K562 treated with DMSO at 1 percent for 4 hours (cell line): Measurements from ENCODE around the gene IQCF5. TPM values are rescaled to one million over a fixed set of nuclear protein-coding genes. Genes with fewer than 3 reads are reported as not detected.

Source experiments
- total RNA-seq: library from RNA; unstranded; fragments of 300-600 nt; gene quantifications from 2 replicates; pipeline ENCODE4 v1.2.3, GENCODE V29; 2022; ENCODE audit not compliant: insufficient read depth

The IQCF5 gene
- total RNA-seq, result not detected in 2 replicates

DNA sequence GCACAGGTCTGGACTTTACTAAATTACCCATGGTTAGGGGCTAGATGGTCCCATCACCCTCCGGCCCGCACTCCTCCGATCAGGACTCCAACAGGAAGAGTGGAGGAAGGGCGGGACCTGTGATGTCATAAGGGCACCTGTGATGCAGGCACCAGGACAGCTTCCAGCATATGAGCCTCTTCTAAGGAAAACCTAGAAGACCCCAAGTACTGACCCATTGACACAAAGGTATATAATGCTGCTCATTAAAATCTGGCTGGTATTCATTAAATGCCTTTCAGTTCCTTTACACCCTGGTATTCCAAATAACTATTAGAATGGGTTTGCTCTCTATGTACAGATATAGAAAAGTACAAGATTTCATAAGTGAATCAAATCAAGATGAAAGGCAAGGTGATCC, at the start of gene IQCF5:
IQCF5 (minus strand) TSS at position 101 of the 400 bp plus-strand sequence; CDS start at position 31, 70 bp downstream.

DNA sequence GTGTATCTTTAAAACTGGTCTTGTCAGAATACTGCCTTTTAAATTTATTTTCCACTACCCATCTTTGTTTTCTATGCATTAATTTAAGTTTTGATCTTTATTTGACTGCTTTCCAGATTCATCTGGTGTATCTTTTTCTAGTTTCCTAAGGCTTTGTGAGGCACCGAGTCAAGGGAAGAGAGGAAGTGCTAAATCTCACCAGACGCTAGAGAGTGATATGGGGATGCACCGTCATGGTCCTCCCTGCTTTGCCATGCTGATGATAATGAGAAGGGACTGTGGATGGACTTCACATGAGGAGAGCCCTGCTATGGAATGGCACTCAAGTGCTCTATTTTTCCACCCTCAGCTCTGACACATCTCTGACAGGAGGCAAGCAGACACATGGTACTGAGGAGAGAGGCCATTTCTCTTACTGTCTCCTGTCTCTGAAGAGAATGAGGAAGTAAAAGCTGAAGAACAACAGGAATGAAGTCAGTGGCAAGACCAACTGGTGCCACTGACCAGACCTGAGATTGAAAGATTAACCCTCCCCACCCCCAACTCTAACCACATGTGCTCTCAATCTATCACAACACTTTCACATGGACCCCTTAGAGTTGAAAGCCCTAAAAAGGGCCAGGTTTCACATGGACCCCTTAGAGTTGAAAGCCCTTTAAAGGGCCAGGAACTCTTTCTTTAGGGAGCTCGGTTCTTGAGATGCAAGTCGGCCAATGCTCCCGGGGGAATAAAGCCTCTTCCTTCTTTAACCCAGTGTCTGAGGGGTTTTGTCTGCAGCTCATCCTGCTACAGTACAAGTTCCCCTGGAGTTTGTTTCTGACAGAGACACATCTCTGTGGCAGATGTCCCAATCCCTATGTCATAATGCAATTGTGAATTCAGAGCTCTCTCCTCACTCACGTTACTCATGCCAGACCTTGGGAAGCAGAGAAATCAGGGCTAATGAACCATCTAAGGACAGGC, 14.4 kb downstream of the IQCF5 start, which contains the start of gene IQCF2:
IQCF2 (plus strand) TSS at position 913 of the 963 bp plus-strand sequence. CDS start 52 bp downstream, outside the sequence.

Other genes starting within 250 kb of the IQCF5 start
- gene TEX264, start 204.3 kb downstream of the IQCF5 start, total RNA-seq, result 30.9 and 32.9 TPM in 2 replicates
- gene GRM2, start 168.5 kb downstream of the IQCF5 start, total RNA-seq, result not detected in 2 replicates
- gene IQCF6, start 96.4 kb downstream of the IQCF5 start, total RNA-seq, result not detected in 2 replicates
- gene IQCF2, start 14.0 kb downstream of the IQCF5 start, total RNA-seq, result not detected in 2 replicates
- not detected in 2 replicates for gene IQCF1, start 27.8 kb upstream of the IQCF5 start, total RNA-seq
- gene RRP9, start 66.3 kb upstream of the IQCF5 start, total RNA-seq, result 19.2 and 27.0 TPM in 2 replicates
- 4.2 and 5.1 TPM in 2 replicates for gene PARP3, start 66.8 kb upstream of the IQCF5 start, total RNA-seq
- 0.38 TPM in 1 of 2 replicates, not detected in the other for gene GPR62, start 79.8 kb upstream of the IQCF5 start, total RNA-seq
- gene PCBP4, start 91.9 kb upstream of the IQCF5 start, total RNA-seq, result 13.6 and 14.1 TPM in 2 replicates
- 60.7 and 81.3 TPM in 2 replicates for gene ABHD14B, start 98.4 kb upstream of the IQCF5 start, total RNA-seq
- 15.3 and 17.4 TPM in 2 replicates for gene ABHD14A, start 99.5 kb upstream of the IQCF5 start, total RNA-seq
- 57.4 and 103 TPM in 2 replicates for gene ACY1, start 107.9 kb upstream of the IQCF5 start, total RNA-seq
- gene RPL29, start 120.3 kb upstream of the IQCF5 start, total RNA-seq, result 2,779 and 2,851 TPM in 2 replicates
- 6.8 and 9.7 TPM in 2 replicates for gene DUSP7, start 181.0 kb upstream of the IQCF5 start, total RNA-seq